GM18870 (cell line): ENCODE results near the gene PRKN.

Experiments
- ATAC-seq: cut with Tn5 transposase; IDR thresholded peaks from one replicate; pipeline ENCODE4 v1.9.1; 2021; ENCODE audit warnings: moderate library complexity; ENCODE audit not compliant: unreplicated experiment

PRKN gene

GRCh38 chr6:162082520-162082919, 645.0 kb downstream of the PRKN start:
- ATAC-seq, result no peak

- ATAC-seq, result no peak
Measured at GRCh38 chr6:162078667-162079066, 648.9 kb downstream of the PRKN start.

- no peak for ATAC-seq
Measured at GRCh38 chr6:162078126-162078525, 649.4 kb downstream of the PRKN start.

GRCh38 chr6:162076816-162077215, 650.8 kb downstream of the PRKN start:
- ATAC-seq, result no peak

- no peak for ATAC-seq
Measured at GRCh38 chr6:162074641-162075275, 652.8 kb downstream of the PRKN start.

GRCh38 chr6:162070639-162071038, 656.9 kb downstream of the PRKN start:
- ATAC-seq, result no peak

GRCh38 chr6:162069995-162070394, 657.6 kb downstream of the PRKN start:
- no peak for ATAC-seq

- no peak for ATAC-seq
Measured at GRCh38 chr6:162068340-162068739, 659.2 kb downstream of the PRKN start.

GRCh38 chr6:162063666-162064065, 663.9 kb downstream of the PRKN start:
- ATAC-seq, result no peak

- ATAC-seq, result no peak
Measured at GRCh38 chr6:162058281-162058875, 669.2 kb downstream of the PRKN start.

GRCh38 chr6:162056745-162057144, 670.8 kb downstream of the PRKN start:
- ATAC-seq, result no peak

GRCh38 chr6:162056061-162056460, 671.5 kb downstream of the PRKN start:
- ATAC-seq, result no peak

GRCh38 chr6:162055365-162055764, 672.2 kb downstream of the PRKN start:
- no peak for ATAC-seq

- ATAC-seq, result no peak
Measured at GRCh38 chr6:162053084-162053483, 674.5 kb downstream of the PRKN start.

- ATAC-seq, result no peak
Measured at GRCh38 chr6:162050579-162050978, 677.0 kb downstream of the PRKN start.

- ATAC-seq, result no peak
Measured at GRCh38 chr6:162046324-162046723, 681.2 kb downstream of the PRKN start.

- ATAC-seq, result no peak
Measured at GRCh38 chr6:162032620-162033019, 694.9 kb downstream of the PRKN start.

GRCh38 chr6:162029873-162030576, 697.5 kb downstream of the PRKN start:
- ATAC-seq, result no peak

GRCh38 chr6:162026843-162027242, 700.7 kb downstream of the PRKN start:
- ATAC-seq, result no peak

- no peak for ATAC-seq
Measured at GRCh38 chr6:162026031-162026430, 701.5 kb downstream of the PRKN start.

- no peak for ATAC-seq
Measured at GRCh38 chr6:162019349-162019748, 708.2 kb downstream of the PRKN start.

- ATAC-seq, result no peak
Measured at GRCh38 chr6:162017536-162017935, 710.0 kb downstream of the PRKN start.
